Measurements from ENCODE around the gene FRAS1.

GRCh38 chr4:78464265-78464664 is 407.1 kb downstream of the FRAS1 start:
- TF ChIP-seq CTCF (IDR thresholded peaks at IDR 0.05): no peak
- no peak for TF ChIP-seq EZH2 (IDR thresholded peaks at IDR 0.05; ENCODE audit: borderline replicate concordance, insufficient read depth, low read depth, low read length, poor library complexity, severe bottlenecking)
